H9 (cell line): ENCODE results near the gene KRTAP4-6. TPM values are rescaled to one million over a fixed set of nuclear protein-coding genes. Genes with fewer than 3 reads are reported as not detected.
"Not testable (repeated sequence)": the region's sequence is repeated elsewhere in the genome, so short reads cannot be mapped to it uniquely, and the experiment has no call there.

Experiments used
- DNase-seq: peaks from one replicate; pipeline ENCODE4 v3.0.0-alpha.2; 2017
- H2AFZ ChIP-seq: one replicate; pipeline ENCODE4 v1.6.1; 2013; ENCODE audit warnings: mild to moderate bottlenecking, low read length, control low read depth, moderate library complexity
- H2AK5ac ChIP-seq: 2 replicates; pipeline ENCODE4 v1.6.1; 2013; ENCODE audit warnings: low read length, control low read depth, mixed read lengths; ENCODE audit not compliant: insufficient read length
- H2BK120ac ChIP-seq: one replicate; pipeline ENCODE4 v1.6.1; 2013; ENCODE audit warnings: low read depth, mild to moderate bottlenecking, low read length, control low read depth, inconsistent platforms; ENCODE audit not compliant: poor library complexity, severe bottlenecking
- H2BK12ac ChIP-seq: 2 replicates; pipeline ENCODE4 v1.6.1; 2013; ENCODE audit warnings: low read length, control low read depth, mixed read lengths, low read depth; ENCODE audit not compliant: insufficient read length
- H2BK15ac ChIP-seq: 2 replicates; pipeline ENCODE4 v1.6.1; 2013; ENCODE audit warnings: low read depth, low read length, control low read depth
- H2BK20ac ChIP-seq: one replicate; pipeline ENCODE4 v1.6.1; 2013; ENCODE audit warnings: low read depth, mild to moderate bottlenecking, low read length, control low read depth, inconsistent platforms; ENCODE audit not compliant: poor library complexity, severe bottlenecking
- H2BK5ac ChIP-seq: 2 replicates; pipeline ENCODE4 v1.6.1; 2013; ENCODE audit warnings: low read length, control low read depth, mixed read lengths; ENCODE audit not compliant: insufficient read length
- H3K14ac ChIP-seq: 2 replicates; pipeline ENCODE4 v1.6.1; 2013; ENCODE audit warnings: low read length, control low read depth; ENCODE audit not compliant: insufficient read depth
- H3K18ac ChIP-seq: 2 replicates; pipeline ENCODE4 v1.6.1; 2013; ENCODE audit warnings: low read depth, mild to moderate bottlenecking, mixed read lengths, low read length, control low read depth; ENCODE audit not compliant: insufficient read length
- H3K23ac ChIP-seq: 2 replicates; pipeline ENCODE4 v1.6.1; 2013; ENCODE audit warnings: low read length, control low read depth, mixed read lengths, low read depth; ENCODE audit not compliant: insufficient read length
- H3K23me2 ChIP-seq: 2 replicates; pipeline ENCODE4 v1.6.1; 2013; ENCODE audit warnings: low read depth, mild to moderate bottlenecking, mixed read lengths, low read length, control low read depth; ENCODE audit not compliant: insufficient read length, poor library complexity, severe bottlenecking
- H3K27ac ChIP-seq: 2 replicates; pipeline ENCODE4 v1.5.1; 2013; ENCODE audit warnings: low read length, control low read depth, mixed read lengths, low read depth; ENCODE audit not compliant: insufficient read length
- H3K27me3 ChIP-seq: 2 replicates; pipeline ENCODE4 v1.6.1; 2013; ENCODE audit warnings: low read length, control low read depth, inconsistent platforms; ENCODE audit not compliant: insufficient read depth
- H3K4ac ChIP-seq: 2 replicates; pipeline ENCODE4 v1.6.1; 2013; ENCODE audit warnings: low read depth, mild to moderate bottlenecking, control low read depth, inconsistent platforms, low read length, moderate library complexity
- H3K4me1 ChIP-seq: 2 replicates; pipeline ENCODE4 v1.6.1; 2013; ENCODE audit warnings: low read length, control low read depth, inconsistent platforms; ENCODE audit not compliant: insufficient read depth
- H3K4me2 ChIP-seq: 2 replicates; pipeline ENCODE4 v1.6.1; 2013; ENCODE audit warnings: low read length, control low read depth, mixed read lengths; ENCODE audit not compliant: insufficient read length, insufficient read depth
- H3K56ac ChIP-seq: 2 replicates; pipeline ENCODE4 v1.6.1; 2013; ENCODE audit warnings: low read depth, mild to moderate bottlenecking, mixed read lengths, low read length, control low read depth; ENCODE audit not compliant: insufficient read length
- H3K79me1 ChIP-seq: 2 replicates; pipeline ENCODE4 v1.6.1; 2013; ENCODE audit warnings: low read depth, mild to moderate bottlenecking, moderate library complexity, low read length, control low read depth, inconsistent platforms; ENCODE audit not compliant: insufficient read depth, poor library complexity, severe bottlenecking
- H3K79me2 ChIP-seq: 2 replicates; pipeline ENCODE4 v1.6.1; 2013; ENCODE audit warnings: low read length, control low read depth, inconsistent platforms; ENCODE audit not compliant: insufficient read depth
- H3K9ac ChIP-seq: 2 replicates; pipeline ENCODE4 v1.6.1; 2013; ENCODE audit warnings: low read length, control low read depth, mixed read lengths; ENCODE audit not compliant: insufficient read length; ENCODE audit errors: extremely low read depth
- H3K9me3 ChIP-seq: one replicate; pipeline ENCODE4 v1.6.1; 2013; ENCODE audit warnings: low read depth, low read length, inconsistent platforms; ENCODE audit not compliant: control insufficient read depth
- H3T11ph ChIP-seq: one replicate; pipeline ENCODE4 v1.6.1; 2013; ENCODE audit warnings: mild to moderate bottlenecking, low read length, control low read depth, inconsistent platforms
- H4K20me1 ChIP-seq: one replicate; pipeline ENCODE4 v1.6.1; 2013; ENCODE audit not compliant: control insufficient read depth, insufficient read length, insufficient read depth
- H4K5ac ChIP-seq: 2 replicates; pipeline ENCODE4 v1.6.1; 2013; ENCODE audit warnings: low read depth, mild to moderate bottlenecking, mixed read lengths, low read length, control low read depth; ENCODE audit not compliant: insufficient read length
- H4K8ac ChIP-seq: replicated peaks from 2 replicates; pipeline ENCODE4 v1.6.1; 2013; ENCODE audit warnings: low read length, control low read depth, mixed read lengths, low read depth; ENCODE audit not compliant: insufficient read length
- H4K91ac ChIP-seq: 2 replicates; pipeline ENCODE4 v1.6.1; 2013; ENCODE audit warnings: low read depth, mild to moderate bottlenecking, moderate library complexity, mixed read lengths, low read length, control low read depth; ENCODE audit not compliant: insufficient read length
- H3K27ac Mint-ChIP-seq, 3 experiments: 2 replicates in 2 of 3; 3 replicates in 1 of 3; pipeline ENCODE4 v1.8.0; 2020 to 2021; ENCODE audit warnings: mixed read lengths in 3 of 3, mild to moderate bottlenecking in 1 of 3, moderate library complexity in 1 of 3
- H3K27me3 Mint-ChIP-seq: 2 replicates; pipeline ENCODE4 v1.8.0; 2021; ENCODE audit warnings: low read depth, mild to moderate bottlenecking, moderate library complexity, mixed read lengths
- H3K36me3 Mint-ChIP-seq, 3 experiments: 2 replicates in 2 of 3; 3 replicates in 1 of 3; pipeline ENCODE4 v1.8.0; 2020 to 2021; ENCODE audit warnings: low read depth in 3 of 3, mixed read lengths in 3 of 3; ENCODE audit not compliant: insufficient read depth in 1 of 3
- H3K4me1 Mint-ChIP-seq, 2 experiments: 2 replicates each; pipeline ENCODE4 v1.8.0; 2020; ENCODE audit warnings: mixed read lengths in 2 of 2
- H3K4me3 Mint-ChIP-seq, 2 experiments: 2 replicates in 1 of 2; 3 replicates in 1 of 2; pipeline ENCODE4 v1.8.0; 2020 to 2021; ENCODE audit warnings: mild to moderate bottlenecking in 2 of 2, mixed read lengths in 2 of 2, moderate library complexity in 1 of 2
- H3K9me3 Mint-ChIP-seq, 2 experiments: 2 replicates in 1 of 2; 3 replicates in 1 of 2; pipeline ENCODE4 v1.8.0; 2020; ENCODE audit warnings: mild to moderate bottlenecking in 2 of 2, mixed read lengths in 2 of 2, moderate library complexity in 1 of 2
- WGBS: extraction: QIAGEN DNeasy Blood & Tissue Kit; methylation state at CpG from one replicate; pipeline ENCODE4 v1.1.7; 2013; ENCODE audit warnings: missing lambda C conversion rate, low lambda C conversion rate, mixed read lengths; ENCODE audit not compliant: insufficient read length; ENCODE audit errors: extremely low coverage; 5-methylcytosine and 5-hydroxymethylcytosine counted together
- total RNA-seq: library from RNA; stranded (reverse); gene quantifications from 2 replicates; pipeline ENCODE4 v1.2.1, GENCODE V29; 2021
- TF ChIP-seq, protein P1 (sequence below): fragments of 200-600 bp; sonication (generic); conservative IDR thresholded peaks from 3 replicates; pipeline ENCODE4 v1.8.0; 2021; ENCODE audit warnings: antibody characterized with exemption, mild to moderate bottlenecking

Gene KRTAP4-6
- total RNA-seq, 1 experiment from 2014 or later, result not detected

DNA sequence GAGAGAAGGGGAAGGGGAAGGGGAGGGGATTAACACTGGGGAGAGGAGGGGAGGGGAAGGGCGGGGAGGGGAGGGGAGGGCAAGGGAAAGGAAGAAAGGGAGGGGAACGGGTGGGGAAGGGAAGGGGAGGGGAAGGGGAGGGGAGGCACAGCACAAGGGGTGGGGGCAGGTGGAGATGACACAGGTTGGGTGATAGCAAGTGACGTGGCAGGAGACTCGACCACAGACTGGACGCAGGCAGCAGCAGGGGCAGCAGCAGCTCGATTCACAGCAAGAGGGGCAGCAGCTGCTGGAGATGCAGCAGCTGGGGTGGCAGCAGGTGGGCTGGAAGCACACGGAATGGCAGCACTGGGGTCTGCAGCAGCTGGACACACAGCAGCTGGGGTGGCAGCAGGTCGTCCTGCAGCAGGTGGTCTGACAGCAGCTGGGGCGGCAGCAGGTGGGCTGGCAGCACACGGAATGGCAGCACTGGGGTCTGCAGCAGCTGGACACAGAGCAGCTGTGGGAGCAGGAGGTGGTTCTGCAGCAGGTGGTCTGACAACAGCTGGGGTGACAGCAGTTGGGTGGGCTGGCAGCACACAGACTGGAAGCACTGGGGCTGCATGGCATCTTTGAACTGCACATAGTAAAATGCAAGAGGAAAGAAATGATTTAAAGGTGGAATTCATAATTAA is 38.6 kb downstream of the KRTAP4-6 start, which contains the start of gene KRTAP4-16:
Gene KRTAP4-16, minus strand, starts transcription at position 624 of the 674 bp plus-strand sequence. Its CDS starts 0 bp downstream, at position 624.
- Histone ChIP-seq H2BK5ac (no peak within 1 kb of the TSS), H2BK120ac (no peak within 1 kb of the TSS), H2BK15ac (no peak within 1 kb of the TSS), H4K91ac (no peak within 1 kb of the TSS), H3K79me2 (no peaks in the 10 kb centered on the region), H3K4ac (no peak within 1 kb of the TSS), H4K20me1 (no peaks in the 10 kb centered on the region), H2BK12ac (no peak within 1 kb of the TSS), H3K4me1 (no peaks in the 10 kb centered on the region; the same call in 1 of the 2 replicates), H3K9me3 (no peaks in the 10 kb centered on the region), H4K8ac (no peak within 1 kb of the TSS), H3K79me1 (no peaks in the 10 kb centered on the region), H3K23me2 (no peaks in the 10 kb centered on the region), H3K4me2 (no peak within 1 kb of the TSS), H2AK5ac (no peak within 1 kb of the TSS), H2AFZ (no peak within 1 kb of the TSS), H3K18ac (no peak within 1 kb of the TSS), H3K14ac (no peak within 1 kb of the TSS), H3K23ac (no peak within 1 kb of the TSS), H3K9ac (no peak within 1 kb of the TSS), H3K27ac (no peak within 1 kb of the TSS), H3K56ac (no peak within 1 kb of the TSS), H2BK20ac (no peak within 1 kb of the TSS), H4K5ac (no peak within 1 kb of the TSS), H3K27me3 (no peaks in the 10 kb centered on the region), H3T11ph (no peak within 1 kb of the TSS)
- peaks cover 1% of the 10 kb centered on the region; the same call in 1 of the 2 replicates for H3K27me3 Mint-ChIP-seq
- TF ChIP-seq, protein P1, sequence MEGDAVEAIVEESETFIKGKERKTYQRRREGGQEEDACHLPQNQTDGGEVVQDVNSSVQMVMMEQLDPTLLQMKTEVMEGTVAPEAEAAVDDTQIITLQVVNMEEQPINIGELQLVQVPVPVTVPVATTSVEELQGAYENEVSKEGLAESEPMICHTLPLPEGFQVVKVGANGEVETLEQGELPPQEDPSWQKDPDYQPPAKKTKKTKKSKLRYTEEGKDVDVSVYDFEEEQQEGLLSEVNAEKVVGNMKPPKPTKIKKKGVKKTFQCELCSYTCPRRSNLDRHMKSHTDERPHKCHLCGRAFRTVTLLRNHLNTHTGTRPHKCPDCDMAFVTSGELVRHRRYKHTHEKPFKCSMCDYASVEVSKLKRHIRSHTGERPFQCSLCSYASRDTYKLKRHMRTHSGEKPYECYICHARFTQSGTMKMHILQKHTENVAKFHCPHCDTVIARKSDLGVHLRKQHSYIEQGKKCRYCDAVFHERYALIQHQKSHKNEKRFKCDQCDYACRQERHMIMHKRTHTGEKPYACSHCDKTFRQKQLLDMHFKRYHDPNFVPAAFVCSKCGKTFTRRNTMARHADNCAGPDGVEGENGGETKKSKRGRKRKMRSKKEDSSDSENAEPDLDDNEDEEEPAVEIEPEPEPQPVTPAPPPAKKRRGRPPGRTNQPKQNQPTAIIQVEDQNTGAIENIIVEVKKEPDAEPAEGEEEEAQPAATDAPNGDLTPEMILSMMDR, result no peak
- no peaks in the 10 kb centered on the region for H3K36me3 Mint-ChIP-seq
- no peaks in the 10 kb centered on the region; a peak in 2 of 5 replicates for H3K9me3 Mint-ChIP-seq
- H3K4me1 Mint-ChIP-seq, result peaks cover 35 to 37% of the 10 kb centered on the region in 2 experiments
- no peak within 1 kb of the TSS; a peak in 1 of 5 replicates for H3K4me3 Mint-ChIP-seq
- WGBS, result no CpG with 5 or more reads among the region's 10 CpGs
- DNase-seq, result peak; percentile 77
- peak within 1 kb of the TSS in 1 of 3 experiments; percentile 73; a peak in 3 of 7 replicates for H3K27ac Mint-ChIP-seq

DNA sequence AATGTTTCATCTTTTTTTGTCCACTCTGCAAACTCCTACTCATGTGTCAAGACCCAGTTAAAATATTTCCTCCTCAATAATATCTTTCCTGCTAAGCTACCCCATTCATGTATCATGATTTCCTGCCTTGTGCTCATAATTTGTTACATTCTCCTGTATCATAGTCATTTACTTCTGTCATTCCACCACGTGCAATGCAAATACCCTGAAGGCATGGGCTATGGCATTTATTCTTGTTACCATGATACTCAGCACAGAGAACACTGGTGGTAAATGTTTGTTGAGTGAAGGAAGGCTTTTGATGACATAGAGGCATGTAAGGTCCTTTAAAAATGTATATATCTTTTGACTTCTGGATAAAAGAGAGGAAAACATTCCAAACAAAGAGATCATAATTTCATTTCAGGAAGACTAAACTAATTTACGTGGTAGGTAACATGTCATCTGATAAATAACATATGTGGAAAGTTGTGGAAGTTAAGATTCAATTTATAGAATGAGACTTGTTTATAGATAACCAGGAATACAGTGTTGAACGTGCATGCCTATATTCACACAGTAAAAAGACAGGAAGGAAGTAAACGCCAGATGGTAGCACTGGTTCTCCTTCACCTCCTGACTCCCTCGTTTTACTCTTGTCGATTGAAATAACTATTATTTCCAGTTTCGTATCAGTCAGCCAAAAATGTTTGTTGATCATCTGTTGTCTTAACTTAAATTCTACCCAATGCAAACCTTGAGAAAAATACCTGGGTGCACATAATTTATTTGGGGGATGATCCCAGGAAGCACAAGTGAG is 40.5 kb downstream of the KRTAP4-6 start:
- DNase-seq, H3K14ac ChIP-seq, H4K5ac ChIP-seq, H3K79me2 ChIP-seq, H3K27me3 ChIP-seq, H3K23me2 ChIP-seq, H3K27ac Mint-ChIP-seq, H2AK5ac ChIP-seq, H2BK120ac ChIP-seq, H2BK12ac ChIP-seq, H3K18ac ChIP-seq, H4K20me1 ChIP-seq, H2BK5ac ChIP-seq, H3K9me3 ChIP-seq, H3K27me3 Mint-ChIP-seq, H3K56ac ChIP-seq, H3K4me3 Mint-ChIP-seq, H2BK20ac ChIP-seq, H3K23ac ChIP-seq, H3K9ac ChIP-seq, H3K4ac ChIP-seq, H3K9me3 Mint-ChIP-seq, H3K4me1 ChIP-seq, H3K4me2 ChIP-seq, H3K79me1 ChIP-seq, H2AFZ ChIP-seq, H3K27ac ChIP-seq, H2BK15ac ChIP-seq, H3K36me3 Mint-ChIP-seq, H4K91ac ChIP-seq, H4K8ac ChIP-seq, H3T11ph ChIP-seq: not testable (repeated sequence)
- no CpG with 5 or more reads among the region's 7 CpGs for WGBS
- peaks cover 34 to 38% of the 10 kb centered on the region in 2 experiments for H3K4me1 Mint-ChIP-seq
